AG20443 (cell line): Measurements from ENCODE around the gene PRCD.
"Not testable (repeated sequence)": the region's sequence is repeated elsewhere in the genome, so short reads cannot be mapped to it uniquely, and the experiment has no call there.

Experiments
- DNase-seq: peaks from one replicate; pipeline ENCODE4 v3.0.0; 2012; ENCODE audit warnings: low spot score, mixed read lengths

PRCD gene

GRCh38 chr17:76527430-76528111, 12.3 kb upstream of the PRCD start:
- DNase-seq = no peak

- DNase-seq = no peak
These were observed 11.7 kb upstream of the PRCD start for GRCh38 chr17:76528156-76528527.

- no peak for DNase-seq
These were observed 11.2 kb upstream of the PRCD start for GRCh38 chr17:76528528-76529223.

- peak; percentile 87 for DNase-seq
These were observed 10.4 kb upstream of the PRCD start for GRCh38 chr17:76529224-76530094.

GRCh38 chr17:76530095-76530723, 9.6 kb upstream of the PRCD start:
- DNase-seq = peak; percentile 61

GRCh38 chr17:76530811-76531485, 8.9 kb upstream of the PRCD start:
- no peak for DNase-seq

GRCh38 chr17:76531486-76532038, 8.3 kb upstream of the PRCD start:
- no peak for DNase-seq

- no peak for DNase-seq
These were observed 7.7 kb upstream of the PRCD start for GRCh38 chr17:76532072-76532651.

- not testable (repeated sequence) for DNase-seq
These were observed 6.0 kb upstream of the PRCD start for GRCh38 chr17:76533640-76534359.

- DNase-seq = no peak
These were observed 4.8 kb upstream of the PRCD start for GRCh38 chr17:76534831-76535732.

GRCh38 chr17:76535788-76536510, 3.9 kb upstream of the PRCD start:
- no peak for DNase-seq

- DNase-seq = no peak
These were observed 3.1 kb upstream of the PRCD start for GRCh38 chr17:76536511-76537287.

- DNase-seq = peak; percentile 72
These were observed 2.6 kb upstream of the PRCD start for GRCh38 chr17:76537288-76537577.

GRCh38 chr17:76537578-76538280, 2.1 kb upstream of the PRCD start, which contains the start of gene CYGB:
TSS of gene CYGB (minus strand) at chr17:76537709. CDS start at chr17:76537542, 167 bp downstream.
- DNase-seq = no peak

GRCh38 chr17:76538281-76538931, 1.4 kb upstream of the PRCD start:
- DNase-seq = no peak

GRCh38 chr17:76538941-76539570, 788 bp upstream of the PRCD start:
- no peak for DNase-seq
